Heart right ventricle (tissue), 16 donors: ENCODE results near the gene COQ9. TPM values are rescaled to one million over a fixed set of nuclear protein-coding genes. Genes with fewer than 3 reads are reported as not detected.
A peak's percentile ranks its signal among the peaks of the same experiment; 100 is the strongest.

Experiments
- ATAC-seq, 8 donors: fragments of 200-7000 bp; cut with Tn5 transposase; one replicate each; pipeline ENCODE4 v1.9.1; 2020; ENCODE audit warnings: mild to moderate bottlenecking in 8 of 8, moderate library complexity in 8 of 8, moderate number of reproducible peaks in 1 of 8
- DNase-seq, 2 donors: peaks; one replicate each; pipeline ENCODE4 v3.0.0-alpha.2; 2020
- H3K27ac ChIP-seq, 10 donors: fragments of 200-600 bp; sonication (generic) in 2 of 10; one replicate each; pipeline versions ENCODE4 v1.5.0 to v1.8.0; 2020 to 2022; ENCODE audit warnings: mild to moderate bottlenecking in 3 of 10
- H3K27me3 ChIP-seq, 7 donors: fragments of 200-600 bp; one replicate each; pipeline ENCODE4 v1.8.0; 2021 to 2022; ENCODE audit warnings: mild to moderate bottlenecking in 2 of 7
- H3K36me3 ChIP-seq, 9 donors: fragments of 200-600 bp; sonication (generic) in 1 of 9; one replicate each; pipeline versions ENCODE4 v1.5.0 to v1.8.0; 2020 to 2022; ENCODE audit warnings: mild to moderate bottlenecking in 2 of 9
- H3K4me1 ChIP-seq, 9 donors: fragments of 200-600 bp; sonication (generic) in 1 of 9; one replicate each; pipeline versions ENCODE4 v1.5.0 to v1.8.0; 2020 to 2022; ENCODE audit warnings: mild to moderate bottlenecking in 4 of 9
- H3K4me3 ChIP-seq, 10 donors: fragments of 200-600 bp; sonication (generic) in 2 of 10; one replicate each; pipeline versions ENCODE4 v1.5.0 to v1.8.0; 2020 to 2022; ENCODE audit warnings: mild to moderate bottlenecking in 7 of 10, moderate library complexity in 2 of 10
- H3K9me3 ChIP-seq, 11 donors: fragments of 200-600 bp in 10 of 11; sonication (generic) in 2 of 11; one replicate each; pipeline versions ENCODE4 v1.5.0 to v1.8.0; 2013 to 2022; ENCODE audit warnings: mild to moderate bottlenecking in 2 of 11, control low read depth in 1 of 11, moderate library complexity in 1 of 11
- CTCF ChIP-seq, 9 donors: fragments of 200-600 bp; sonication (generic) in 2 of 9; IDR thresholded peaks; one replicate each; pipeline versions ENCODE4 v1.5.0 to v1.8.0; 2021 to 2022; ENCODE audit warnings: antibody characterized with exemption in 9 of 9, mild to moderate bottlenecking in 5 of 9, moderate library complexity in 1 of 9
- WGBS, 2 donors: extraction: QIAGEN DNeasy Blood & Tissue Kit; methylation state at CpG; one replicate each; pipeline ENCODE4 v1.1.7; 2013; ENCODE audit warnings: inconsistent platforms in 1 of 2; 5-methylcytosine and 5-hydroxymethylcytosine counted together
- intact Hi-C, 10 donors: fragments of 100-400 bp; cut with DNase I; formaldehyde crosslinking; loops; one replicate each; pipeline versions ENCODE4 v1.11.1 to v1.14.2; 2022
- polyA plus RNA-seq, 2 donors: library from polyadenylated mRNA; stranded (reverse); fragments of 200-250 nt; gene quantifications; one replicate each; pipeline ENCODE4 v1.2.3, GENCODE V29; 2013
- total RNA-seq, 10 donors: library from RNA; stranded (reverse); fragmentation: NEBNext Ultra II Directional in 3 of 10; extraction: Animal tissue kit (Norgen Biotek cat#: 25700) in 3 of 10; gene quantifications; one replicate each; pipeline versions ENCODE4 v1.2.1 to v1.2.4, GENCODE V29; 2021 to 2023
- donor health status: Arrhythmogenic right ventricular cardiomyopathy.
- donor health status: ischemic (EF 13 %, LVEDD 7.1; RV severe dilation, severe dysfunction).
- donor health status: healthy with polysubstance abuse.
- donor health status: DM: no; HTN: yes; CAD: no.
- donor health status: DM: no; HTN: no; CAD: no.
- donor health status: ischemic (EF 25% LVEDD 6.9; RV normal size, moderate dysfunction).
- donor health status: ischemic (EF 25% LVEDD 5.7; RV mildly dilated, moderate dysfunction).
- donor health status: healthy.
- donor health status: DM: yes; HTN: yes; CAD: no.
- donor health status: Ischemic cardiomyopathy.
- donor health status: ischemic (EF 35%, LVEDD 5.7; RV mildly dilated, moderate dysfunction).
- donor health status: nonischemic (EF 11% LVEDD 7.7; RV severe dilation, severe dysfunction).
- donor health status: DM: yes; HTN: yes; CAD: no.
- donor health status: PGD.
- donor health status: ischemic (EF 29% LVEDD 5.4; RV normal size, mild dysfunction).
- donor health status: nonischemic (EF 23%, LVEDD 6.1; RV moderate dilation, normal function).

Gene COQ9
- total and polyA plus RNA-seq, 12 donors = 135 to 475 (median 207) TPM

GRCh38 chr16:57478396-57479204 is 31.3 kb downstream of the COQ9 start:
- 44 to 56% methylated on average over 15 of the region's 15 CpGs for WGBS, 2 donors
- no peak for ATAC-seq
- H3K27ac ChIP-seq = peak overlapping the region in 8 of 10 donors; percentile 56 to 75 (median 67)

GRCh38 chr16:57479205-57479975 is 32.1 kb downstream of the COQ9 start:
- peak overlapping the region; percentile 32 to 67 (median 58) for H3K4me3 ChIP-seq
- peaks cover 0 to 11% (median 0%) of the 10 kb centered on the region in 7 donors for H3K27me3 ChIP-seq
- intact Hi-C loops = loop anchor here in 4 of 10 donors (5.0 kb wide), 1 partner anchor 38 kb away; no protein-coding TSS in a partner anchor
- peak overlapping the region in 8 of 10 donors; percentile 56 to 75 (median 67) for H3K27ac ChIP-seq
- DNase-seq (peak; percentile 47 to 73), ATAC-seq (peak; percentile 36 to 82 (median 72))
- TF ChIP-seq CTCF (IDR thresholded peaks at IDR 0.05) = no peak
- H3K4me1 ChIP-seq = peaks cover 16 to 55% (median 37%) of the 10 kb centered on the region in 9 donors
- H3K9me3 ChIP-seq = no peaks in the 10 kb centered on the region
- WGBS, 2 donors = 29 to 34% methylated on average over 36 of the region's 36 CpGs
- H3K36me3 ChIP-seq = peaks cover 0 to 11% (median 0%) of the 10 kb centered on the region in 9 donors

More at GRCh38 chr16:57478396-57479204, 31.3 kb downstream of the COQ9 start:
- Histone ChIP-seq H3K4me3 (peak overlapping the region; percentile 32 to 67 (median 58)), H3K9me3 (no peaks in the 10 kb centered on the region), H3K27me3 (peaks cover 0 to 11% (median 0%) of the 10 kb centered on the region in 7 donors), H3K36me3 (peaks cover 0 to 19% (median 5%) of the 10 kb centered on the region in 9 donors), H3K4me1 (peaks cover 16 to 54% (median 37%) of the 10 kb centered on the region in 9 donors)
- DNase-seq = no peak
- no peak for TF ChIP-seq CTCF (IDR thresholded peaks at IDR 0.05)
- intact Hi-C loops = loop anchor here in 4 of 10 donors (5.0 kb wide), 1 partner anchor 39 kb away; no protein-coding TSS in a partner anchor

GRCh38 chr16:57479976-57480753 is 32.9 kb downstream of the COQ9 start:
- H3K36me3 ChIP-seq = peaks cover 0 to 3% (median 0%) of the 10 kb centered on the region in 9 donors
- H3K4me1 ChIP-seq = peaks cover 16 to 63% (median 42%) of the 10 kb centered on the region in 9 donors
- 28 to 31% methylated on average over 14 to 15 of the region's 15 CpGs for WGBS, 2 donors

More at GRCh38 chr16:57479976-57480753, 32.9 kb downstream of the COQ9 start:
- no peak for TF ChIP-seq CTCF (IDR thresholded peaks at IDR 0.05)
- peak overlapping the region in 9 of 10 donors; percentile 42 to 67 (median 60) for H3K4me3 ChIP-seq
- H3K27ac ChIP-seq = peak overlapping the region in 9 of 10 donors; percentile 20 to 75 (median 67)
- intact Hi-C loops = loop anchor here in 5 of 10 donors (5.0 kb wide), 2 partner anchors 37 to 47 kb away; no protein-coding TSS in a partner anchor
- ATAC-seq = peak; percentile 40 to 67 (median 58)
- DNase-seq = peak in 1 of 2 donors; percentile 69
- H3K27me3 ChIP-seq = peaks cover 0 to 11% (median 0%) of the 10 kb centered on the region in 7 donors
- no peaks in the 10 kb centered on the region for H3K9me3 ChIP-seq
